Choroid plexus epithelial cell (primary cell): ENCODE measurements around the gene SMURF2.

ENCODE experiments used
- DNase-seq: peaks from one replicate; pipeline ENCODE4 v3.0.0-alpha.2; 2010; ENCODE audit warnings: low read depth
- H3K4me3 ChIP-seq: 2 replicates; pipeline ENCODE4 v1.5.1; 2011; ENCODE audit warnings: low read depth, mild to moderate bottlenecking, control low read depth, low read length, moderate library complexity
- TF ChIP-seq, protein P1 (sequence below): conservative IDR thresholded peaks from 2 replicates; pipeline ENCODE4 v1.5.1; 2011; ENCODE audit warnings: low read depth, mild to moderate bottlenecking, control low read depth, inconsistent platforms, low read length, moderate library complexity

The SMURF2 gene

DNA sequence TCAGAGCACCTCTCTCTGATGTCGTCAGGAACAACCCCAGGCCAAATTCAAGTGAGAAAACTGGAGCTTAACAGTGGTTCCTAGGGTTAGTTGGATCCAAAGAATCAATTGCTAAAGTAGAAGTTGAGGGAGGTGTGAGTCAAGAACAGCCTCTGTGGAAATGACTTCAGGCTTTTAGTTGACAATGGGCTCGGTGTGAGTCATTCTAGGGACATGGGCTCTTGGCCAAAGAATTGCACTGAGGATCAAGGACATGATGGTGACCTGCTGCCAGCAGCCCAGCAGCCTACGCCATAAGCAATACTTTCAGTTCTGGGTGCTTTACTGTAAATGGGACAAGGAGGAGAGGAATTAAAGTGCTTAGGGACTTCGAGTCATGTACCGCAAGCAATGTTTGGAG lies 32.1 kb upstream of the SMURF2 start:
- DNase-seq, result no peak
- no peak overlapping the region for H3K4me3 ChIP-seq
- TF ChIP-seq, protein P1, sequence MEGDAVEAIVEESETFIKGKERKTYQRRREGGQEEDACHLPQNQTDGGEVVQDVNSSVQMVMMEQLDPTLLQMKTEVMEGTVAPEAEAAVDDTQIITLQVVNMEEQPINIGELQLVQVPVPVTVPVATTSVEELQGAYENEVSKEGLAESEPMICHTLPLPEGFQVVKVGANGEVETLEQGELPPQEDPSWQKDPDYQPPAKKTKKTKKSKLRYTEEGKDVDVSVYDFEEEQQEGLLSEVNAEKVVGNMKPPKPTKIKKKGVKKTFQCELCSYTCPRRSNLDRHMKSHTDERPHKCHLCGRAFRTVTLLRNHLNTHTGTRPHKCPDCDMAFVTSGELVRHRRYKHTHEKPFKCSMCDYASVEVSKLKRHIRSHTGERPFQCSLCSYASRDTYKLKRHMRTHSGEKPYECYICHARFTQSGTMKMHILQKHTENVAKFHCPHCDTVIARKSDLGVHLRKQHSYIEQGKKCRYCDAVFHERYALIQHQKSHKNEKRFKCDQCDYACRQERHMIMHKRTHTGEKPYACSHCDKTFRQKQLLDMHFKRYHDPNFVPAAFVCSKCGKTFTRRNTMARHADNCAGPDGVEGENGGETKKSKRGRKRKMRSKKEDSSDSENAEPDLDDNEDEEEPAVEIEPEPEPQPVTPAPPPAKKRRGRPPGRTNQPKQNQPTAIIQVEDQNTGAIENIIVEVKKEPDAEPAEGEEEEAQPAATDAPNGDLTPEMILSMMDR, result no peak

DNA sequence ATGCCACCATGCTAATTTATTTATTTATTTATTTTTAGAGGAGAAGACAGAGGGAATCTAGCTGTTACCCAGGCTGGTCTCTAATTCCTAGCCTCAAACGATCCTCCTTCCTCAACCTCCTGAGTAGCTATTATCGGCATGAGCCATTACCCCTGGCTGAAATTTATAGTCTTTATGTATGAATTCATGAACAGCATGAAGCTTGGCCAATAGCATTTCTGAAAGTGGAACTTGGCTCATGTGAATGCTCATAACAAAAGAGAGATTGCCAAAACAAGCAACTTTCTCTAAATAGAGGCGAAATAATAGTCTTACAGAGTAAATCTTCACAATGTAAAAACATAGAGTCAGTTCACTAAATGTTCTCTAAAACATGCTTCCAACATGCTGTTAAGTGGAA lies 30.1 kb upstream of the SMURF2 start:
- H3K4me3 ChIP-seq, result no peak overlapping the region
- TF ChIP-seq, protein P1, result no peak
- DNase-seq, result no peak

DNA sequence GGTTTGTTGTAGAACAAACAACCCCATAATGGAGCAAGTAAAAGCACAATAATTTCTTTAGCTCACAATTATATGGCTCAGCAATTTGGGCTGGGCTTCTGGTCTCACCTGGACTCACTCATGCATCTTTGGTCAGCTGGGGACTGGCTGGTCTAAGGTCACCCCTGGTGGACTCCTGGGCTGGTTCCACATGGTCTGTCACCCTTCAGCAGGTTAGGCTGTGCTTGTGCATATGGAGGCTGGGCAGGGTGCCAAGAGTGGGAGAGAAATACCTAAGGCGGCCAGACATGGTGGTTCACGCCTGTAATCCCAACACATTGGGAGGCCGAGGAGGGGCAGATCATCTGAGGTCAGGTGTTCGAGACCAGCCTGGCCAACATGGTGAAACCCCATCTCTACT lies 27.0 kb upstream of the SMURF2 start:
- H3K4me3 ChIP-seq, result no peak overlapping the region

GRCh38 chr17:64688481-64688880 lies 26.4 kb upstream of the SMURF2 start:
- TF ChIP-seq, protein P1, result no peak
- H3K4me3 ChIP-seq, result no peak overlapping the region
- DNase-seq, result no peak

More for the DNA sequence above, 27.0 kb upstream of the SMURF2 start:
- TF ChIP-seq, protein P1, result no peak
- DNase-seq, result no peak

DNA sequence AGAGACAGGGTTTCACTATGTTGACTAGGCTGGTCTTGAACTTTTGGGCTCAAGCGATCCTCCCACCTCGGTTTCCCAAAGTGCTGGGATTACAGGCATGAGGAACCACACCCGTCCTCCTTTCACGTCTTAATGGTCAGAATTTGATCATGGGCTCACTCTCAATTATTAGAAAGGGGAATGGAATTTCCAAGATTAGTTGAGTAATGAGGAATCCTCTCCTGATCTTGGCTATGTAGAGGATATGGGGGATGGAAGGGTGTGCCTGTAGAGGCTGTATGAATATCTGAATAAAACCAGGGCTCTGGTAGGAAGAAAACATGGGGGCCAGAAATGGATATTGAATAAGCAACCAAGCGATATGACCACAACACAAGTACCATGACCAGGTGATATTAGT lies 25.9 kb upstream of the SMURF2 start:
- TF ChIP-seq, protein P1, result no peak
- H3K4me3 ChIP-seq, result no peak overlapping the region
- no peak for DNase-seq

DNA sequence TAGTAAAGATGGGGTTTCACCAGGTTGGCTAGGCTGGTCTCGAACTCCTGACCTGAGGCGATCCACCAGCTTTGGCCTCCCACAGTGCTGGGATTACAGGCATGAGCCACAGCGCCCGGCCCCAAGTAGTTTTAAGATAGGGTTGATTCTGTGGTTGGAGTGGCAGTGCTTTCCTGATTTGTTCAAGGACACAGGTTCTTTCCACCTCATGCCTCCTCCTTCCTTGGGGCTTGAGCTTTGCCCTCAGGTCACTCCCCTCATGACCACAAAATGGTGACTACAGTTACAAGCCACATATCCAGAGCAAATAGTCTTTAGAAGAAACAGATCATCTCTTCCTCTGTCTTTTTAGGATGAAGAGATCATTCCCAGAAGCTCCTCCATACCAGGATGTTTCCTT lies 25.3 kb upstream of the SMURF2 start:
- TF ChIP-seq, protein P1, result no peak
- no peak overlapping the region for H3K4me3 ChIP-seq
- no peak for DNase-seq

DNA sequence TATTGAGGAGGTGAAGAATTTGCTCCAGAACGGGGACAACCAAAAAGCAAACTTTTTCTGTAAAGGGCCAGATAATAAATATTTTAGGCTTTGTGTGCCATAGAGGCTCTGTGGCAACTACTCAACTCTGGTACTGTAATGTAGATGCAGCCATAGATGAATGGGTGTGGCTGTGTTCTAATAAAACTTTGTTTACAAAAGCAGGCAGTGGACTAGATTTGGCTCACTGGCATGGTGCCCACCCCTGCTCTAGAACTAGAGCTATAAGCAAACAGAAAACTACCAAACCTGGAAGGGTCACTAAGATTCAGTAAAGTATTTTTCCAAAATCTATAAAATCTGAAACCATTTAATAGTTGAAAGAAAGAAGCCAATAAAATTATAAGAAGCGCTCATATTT lies 24.6 kb upstream of the SMURF2 start:
- no peak overlapping the region for H3K4me3 ChIP-seq
- no peak for DNase-seq
- TF ChIP-seq, protein P1, result no peak
